ENCODE data around the gene AXIN1. TPM values are rescaled to one million over a fixed set of nuclear protein-coding genes. Genes with fewer than 3 reads are reported as not detected.

AXIN1 gene
- total RNA-seq, 1 experiment from 2014 or later: 26.9 TPM

DNA sequence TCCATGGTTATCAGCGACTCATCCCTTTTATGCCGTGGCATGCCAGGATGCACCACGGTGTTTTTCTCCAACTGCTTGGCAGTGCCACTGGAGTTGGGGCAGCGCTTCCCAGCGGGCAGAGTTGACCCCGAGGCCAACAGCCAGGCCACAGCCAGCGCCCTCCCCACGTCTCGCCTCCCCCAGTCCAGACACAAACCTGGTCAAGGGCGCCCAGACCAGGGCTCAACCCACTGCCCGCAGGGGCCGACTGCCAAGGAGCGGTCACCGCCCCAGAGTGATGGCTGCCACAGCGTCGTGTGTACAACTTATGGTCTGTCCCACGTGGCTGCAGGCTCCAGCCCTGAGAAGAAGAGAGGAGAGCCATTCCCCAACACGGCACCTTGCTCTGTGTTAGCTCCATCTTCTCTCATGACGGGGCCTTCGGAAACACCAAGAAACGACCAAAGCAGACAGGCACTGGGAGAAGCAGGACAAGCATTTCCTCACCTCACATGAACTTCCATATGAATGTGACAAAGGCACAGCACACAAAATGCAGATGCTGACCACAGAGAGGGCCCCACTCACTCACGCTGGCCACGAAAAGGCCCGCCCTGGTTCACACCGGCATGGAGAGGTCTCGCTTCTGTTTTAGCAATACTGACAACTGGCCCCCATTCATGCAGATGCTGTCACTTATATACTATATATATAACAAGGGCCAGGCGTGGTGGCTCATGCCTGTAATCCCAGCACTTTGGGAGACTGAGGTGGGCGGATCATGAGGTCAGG is 27.0 kb downstream of the AXIN1 start:
- intact Hi-C loops (cut with micrococcal nuclease): no loop called here
- Histone ChIP-seq H3K9me2 (replicated peaks; ENCODE audit: low read length) (no peaks in the 10 kb centered on the region), H3K27ac (ENCODE audit: low read length) (no peak overlapping the region), H3F3A (ENCODE audit: low read length, unreplicated experiment) (no peaks in the 10 kb centered on the region), H2AFZ (ENCODE audit: low read length) (no peak overlapping the region), H3K4me1 (ENCODE audit: insufficient read depth, low read length) (peaks cover 18% of the 10 kb centered on the region), H4K20me1 (ENCODE audit: low read length) (no peaks in the 10 kb centered on the region; the same call in 1 of the 2 replicates), H3K9ac (ENCODE audit: low read length) (no peak overlapping the region), H3K9me3 (ENCODE audit: low read length) (no peaks in the 10 kb centered on the region), H3K27me3 (ENCODE audit: low read length) (no peaks in the 10 kb centered on the region), H3K4me2 (ENCODE audit: low read length) (no peak overlapping the region), H3K36me3 (ENCODE audit: low read depth, low read length) (no peaks in the 10 kb centered on the region), H3K4me3 (ENCODE audit: low read length) (no peak overlapping the region), H3K79me2 (ENCODE audit: low read length) (peaks cover 45% of the 10 kb centered on the region)
- CTCF ChIA-PET: no interaction called here
- POLR2A ChIA-PET (ENCODE audit: unreplicated experiment): interaction anchor here (0.7 kb wide), 1 partner anchor 24 kb away, joined by 16 read pairs; no protein-coding TSS in a partner anchor
- TF ChIP-seq EZH2phosphoT487 (IDR thresholded peaks at IDR 0.05; ENCODE audit: borderline replicate concordance, low read length): no peak
- no peak for TF ChIP-seq CTCF (conservative IDR thresholded peaks at IDR 0.05; ENCODE audit: low read depth, low read length)
- TF ChIP-seq EZH2 (IDR thresholded peaks at IDR 0.05; ENCODE audit: low read length, unreplicated experiment): no peak
- DNase-seq (no peak), ATAC-seq (no peak)
- no TSS peak for BruUV-seq (replicated peaks)

- H3K36me3 ChIP-seq (ENCODE audit: low read depth, low read length): no peaks in the 10 kb centered on the region
- peaks cover 18% of the 10 kb centered on the region for H3K4me1 ChIP-seq (ENCODE audit: insufficient read depth, low read length)
- TF ChIP-seq CTCF (conservative IDR thresholded peaks at IDR 0.05; ENCODE audit: low read depth, low read length) (no peak), EZH2 (IDR thresholded peaks at IDR 0.05; ENCODE audit: low read length, unreplicated experiment) (no peak), EZH2phosphoT487 (IDR thresholded peaks at IDR 0.05; ENCODE audit: borderline replicate concordance, low read length) (no peak)
- no peak overlapping the region for H2AFZ ChIP-seq (ENCODE audit: low read length)
- ATAC-seq (no peak), DNase-seq (no peak)
- CTCF ChIA-PET: no interaction called here
- no peaks in the 10 kb centered on the region for H3K9me2 ChIP-seq (replicated peaks; ENCODE audit: low read length)
- no peak overlapping the region for H3K27ac ChIP-seq (ENCODE audit: low read length)
- no TSS peak for BruUV-seq (replicated peaks)
- H3K27me3 ChIP-seq (ENCODE audit: low read length): no peaks in the 10 kb centered on the region
- H3K79me2 ChIP-seq (ENCODE audit: low read length): peaks cover 38% of the 10 kb centered on the region
- H3F3A ChIP-seq (ENCODE audit: low read length, unreplicated experiment): no peaks in the 10 kb centered on the region
- no peak overlapping the region for H3K9ac ChIP-seq (ENCODE audit: low read length)
- intact Hi-C loops (cut with micrococcal nuclease): no loop called here
- no peaks in the 10 kb centered on the region; the same call in 1 of the 2 replicates for H4K20me1 ChIP-seq (ENCODE audit: low read length)
- H3K4me2 ChIP-seq (ENCODE audit: low read length): no peak overlapping the region
- POLR2A ChIA-PET (ENCODE audit: unreplicated experiment): no interaction called here
- H3K4me3 ChIP-seq (ENCODE audit: low read length): no peak overlapping the region
- H3K9me3 ChIP-seq (ENCODE audit: low read length): no peaks in the 10 kb centered on the region
These were observed 27.8 kb downstream of the AXIN1 start for GRCh38 chr16:324451-325334.

GRCh38 chr16:324201-324450 is 28.4 kb downstream of the AXIN1 start:
- CTCF ChIA-PET: no interaction called here
- no peak for ATAC-seq
- BruUV-seq (replicated peaks): no TSS peak

More at GRCh38 chr16:324201-324450, 28.4 kb downstream of the AXIN1 start:
- H2AFZ ChIP-seq (ENCODE audit: low read length): no peak overlapping the region
- H3K9ac ChIP-seq (ENCODE audit: low read length): no peak overlapping the region
- intact Hi-C loops (cut with micrococcal nuclease): no loop called here
- H4K20me1 ChIP-seq (ENCODE audit: low read length): no peaks in the 10 kb centered on the region; the same call in 1 of the 2 replicates
- no peak for DNase-seq
- H3K9me3 ChIP-seq (ENCODE audit: low read length): no peaks in the 10 kb centered on the region
- H3K4me2 ChIP-seq (ENCODE audit: low read length): no peak overlapping the region
- peaks cover 18% of the 10 kb centered on the region for H3K4me1 ChIP-seq (ENCODE audit: insufficient read depth, low read length)
- no peaks in the 10 kb centered on the region for H3F3A ChIP-seq (ENCODE audit: low read length, unreplicated experiment)
- TF ChIP-seq EZH2 (IDR thresholded peaks at IDR 0.05; ENCODE audit: low read length, unreplicated experiment) (no peak), EZH2phosphoT487 (IDR thresholded peaks at IDR 0.05; ENCODE audit: borderline replicate concordance, low read length) (no peak), CTCF (conservative IDR thresholded peaks at IDR 0.05; ENCODE audit: low read depth, low read length) (no peak)
- no peaks in the 10 kb centered on the region for H3K36me3 ChIP-seq (ENCODE audit: low read depth, low read length)
- no peak overlapping the region for H3K27ac ChIP-seq (ENCODE audit: low read length)
- peaks cover 35% of the 10 kb centered on the region for H3K79me2 ChIP-seq (ENCODE audit: low read length)
- POLR2A ChIA-PET (ENCODE audit: unreplicated experiment): no interaction called here
- H3K4me3 ChIP-seq (ENCODE audit: low read length): no peak overlapping the region
- H3K27me3 ChIP-seq (ENCODE audit: low read length): no peaks in the 10 kb centered on the region
- no peaks in the 10 kb centered on the region for H3K9me2 ChIP-seq (replicated peaks; ENCODE audit: low read length)

Data from PC-3 (cell line).